Thymus (tissue), 11 donors: ENCODE measurements around the gene UST. TPM values are rescaled to one million over a fixed set of nuclear protein-coding genes. Genes with fewer than 3 reads are reported as not detected.

Experiments used
- DNase-seq, 9 donors: peaks; one replicate each; pipeline ENCODE4 v3.0.0-alpha.2; 2013; ENCODE audit warnings: low spot score in 9 of 9, low read depth in 6 of 9, missing footprints in 1 of 9
- H3K27ac ChIP-seq, 2 donors: one replicate each; pipeline ENCODE4 v1.5.1; 2013; ENCODE audit warnings: control low read depth in 1 of 2, low read depth in 1 of 2, low read length in 1 of 2, mild to moderate bottlenecking in 1 of 2, moderate library complexity in 1 of 2
- H3K27me3 ChIP-seq, 2 donors: one replicate each; pipeline ENCODE4 v1.5.1; 2013; ENCODE audit warnings: low read length in 1 of 2; ENCODE audit not compliant: control insufficient read depth in 2 of 2, insufficient read depth in 1 of 2
- H3K36me3 ChIP-seq, 2 donors: one replicate each; pipeline ENCODE4 v1.5.1; 2013; ENCODE audit warnings: low read length in 1 of 2, mild to moderate bottlenecking in 1 of 2, moderate library complexity in 1 of 2; ENCODE audit not compliant: control insufficient read depth in 2 of 2, insufficient read depth in 2 of 2
- H3K4me1 ChIP-seq, 2 donors: one replicate each; pipeline ENCODE4 v1.5.1; 2013; ENCODE audit warnings: low read length in 2 of 2; ENCODE audit not compliant: control insufficient read depth in 2 of 2, insufficient read depth in 2 of 2
- H3K4me3 ChIP-seq, 2 donors: one replicate each; pipeline ENCODE4 v1.5.1; 2013; ENCODE audit warnings: low read length in 2 of 2, control low read depth in 1 of 2, mild to moderate bottlenecking in 1 of 2
- H3K9me3 ChIP-seq, 2 donors: one replicate each; pipeline ENCODE4 v1.5.1; 2013; ENCODE audit warnings: low read length in 1 of 2, mild to moderate bottlenecking in 1 of 2; ENCODE audit not compliant: control insufficient read depth in 2 of 2, insufficient read depth in 1 of 2
- WGBS: extraction: QIAGEN DNeasy Blood & Tissue Kit; methylation state at CpG from one replicate; pipeline ENCODE4 v1.1.7; 2013; 5-methylcytosine and 5-hydroxymethylcytosine counted together
- polyA plus RNA-seq: library from polyadenylated mRNA; stranded (reverse); fragments of 200-250 nt; gene quantifications from one replicate; pipeline ENCODE4 v1.2.3, GENCODE V29; 2013
- total RNA-seq: library from RNA; stranded (reverse); fragments of 120-200 nt; gene quantifications from one replicate; pipeline ENCODE4 v1.2.4, GENCODE V29; 2013
- donor health status: healthy.

UST gene
- total and polyA plus RNA-seq, 2 donors: 6.3 to 8.0 TPM

GRCh38 chr6:148789948-148790347 is 43.1 kb downstream of the UST start:
- 96% methylated on average over 11 of the region's 11 CpGs for WGBS
- Histone ChIP-seq H3K4me3 (no peak overlapping the region), H3K4me1 (peaks cover 0 to 6% of the 10 kb centered on the region in 2 donors), H3K27me3 (no peaks in the 10 kb centered on the region), H3K27ac (no peak overlapping the region), H3K36me3 (no peaks in the 10 kb centered on the region), H3K9me3 (no peaks in the 10 kb centered on the region)
- DNase-seq: no peak

DNA sequence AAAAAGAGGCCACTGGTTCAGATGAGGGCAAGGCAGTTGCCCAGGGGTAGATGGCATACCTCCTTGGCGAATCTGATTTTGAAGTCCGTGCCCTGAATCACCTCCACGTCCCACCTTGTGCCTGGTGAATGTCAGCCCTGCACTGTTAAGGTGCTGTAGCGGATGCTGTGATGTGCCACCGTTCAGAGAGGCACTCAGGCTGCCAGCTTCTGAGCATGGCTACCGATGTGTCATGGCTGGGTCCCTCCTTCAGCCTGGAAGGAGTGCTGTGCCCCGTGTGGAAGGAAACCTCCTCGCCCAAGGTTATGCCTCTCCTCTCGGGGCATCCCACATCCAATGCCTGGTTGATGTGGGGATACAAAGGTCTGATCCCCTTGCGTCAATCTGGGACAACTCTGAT is 43.6 kb downstream of the UST start:
- Histone ChIP-seq H3K27ac (no peak overlapping the region), H3K4me1 (peaks cover 0 to 6% of the 10 kb centered on the region in 2 donors), H3K4me3 (no peak overlapping the region), H3K36me3 (no peaks in the 10 kb centered on the region), H3K27me3 (no peaks in the 10 kb centered on the region), H3K9me3 (no peaks in the 10 kb centered on the region)
- WGBS: 97% methylated on average over 10 of the region's 10 CpGs
- DNase-seq: no peak

GRCh38 chr6:148790817-148791216 is 44.0 kb downstream of the UST start:
- Histone ChIP-seq H3K27ac (no peak overlapping the region), H3K27me3 (no peaks in the 10 kb centered on the region), H3K36me3 (no peaks in the 10 kb centered on the region), H3K4me3 (no peak overlapping the region), H3K9me3 (no peaks in the 10 kb centered on the region), H3K4me1 (peaks cover 0 to 6% of the 10 kb centered on the region in 2 donors)
- 97% methylated on average over 10 of the region's 10 CpGs for WGBS
- DNase-seq: no peak

GRCh38 chr6:148791372-148791771 is 44.5 kb downstream of the UST start:
- H3K4me1 ChIP-seq: peaks cover 0 to 6% of the 10 kb centered on the region in 2 donors
- DNase-seq: no peak
- no peaks in the 10 kb centered on the region for H3K27me3 ChIP-seq
- H3K9me3 ChIP-seq: no peaks in the 10 kb centered on the region
- H3K4me3 ChIP-seq: no peak overlapping the region
- H3K27ac ChIP-seq: no peak overlapping the region
- H3K36me3 ChIP-seq: no peaks in the 10 kb centered on the region
- 98% methylated on average over 3 of the region's 3 CpGs for WGBS

DNA sequence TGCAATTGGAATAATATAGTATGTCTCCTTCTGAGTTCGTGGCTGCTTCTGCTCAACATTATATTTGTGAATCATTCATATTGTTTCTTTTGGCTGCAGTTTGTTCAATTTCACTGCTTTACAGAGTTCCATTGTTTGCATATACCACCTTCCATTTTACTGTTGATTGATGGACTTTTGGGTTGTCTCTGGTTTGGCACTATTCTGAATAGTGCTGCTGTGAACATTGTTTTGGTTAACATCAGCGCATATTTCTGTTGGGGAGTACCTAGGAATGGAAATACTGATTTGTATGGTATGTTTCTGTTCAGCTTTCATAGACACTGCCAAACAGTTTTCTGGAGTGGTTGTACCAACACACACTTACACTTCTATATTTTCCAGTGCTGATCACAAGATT is 46.9 kb downstream of the UST start:
- H3K4me1 ChIP-seq: peaks cover 0 to 12% of the 10 kb centered on the region in 2 donors
- WGBS: 100% methylated on average over 2 of the region's 2 CpGs
- DNase-seq: no peak
- no peaks in the 10 kb centered on the region for H3K36me3 ChIP-seq
- H3K27me3 ChIP-seq: no peaks in the 10 kb centered on the region
- no peaks in the 10 kb centered on the region for H3K9me3 ChIP-seq
- no peak overlapping the region for H3K4me3 ChIP-seq
- no peak overlapping the region for H3K27ac ChIP-seq

GRCh38 chr6:148794797-148795196 is 48.0 kb downstream of the UST start:
- WGBS: 96% methylated on average over 4 of the region's 4 CpGs
- Histone ChIP-seq H3K4me3 (no peak overlapping the region), H3K27me3 (no peaks in the 10 kb centered on the region), H3K36me3 (no peaks in the 10 kb centered on the region), H3K27ac (peak overlapping the region in 1 of 2 donors; percentile 48), H3K4me1 (peaks cover 0 to 12% of the 10 kb centered on the region in 2 donors), H3K9me3 (no peaks in the 10 kb centered on the region)
- no peak for DNase-seq

- WGBS: 80% methylated on average over 6 of the region's 6 CpGs
- H3K36me3 ChIP-seq: no peaks in the 10 kb centered on the region
- peak overlapping the region in 1 of 2 donors; percentile 38 for H3K27ac ChIP-seq
- H3K4me3 ChIP-seq: no peak overlapping the region
- peaks cover 0 to 9% of the 10 kb centered on the region in 2 donors for H3K4me1 ChIP-seq
- no peak for DNase-seq
- H3K27me3 ChIP-seq: no peaks in the 10 kb centered on the region
- no peaks in the 10 kb centered on the region for H3K9me3 ChIP-seq
Observed at GRCh38 chr6:148795563-148795962, 48.7 kb downstream of the UST start.

- Histone ChIP-seq H3K27me3 (no peaks in the 10 kb centered on the region), H3K36me3 (no peaks in the 10 kb centered on the region), H3K9me3 (no peaks in the 10 kb centered on the region), H3K4me1 (peaks cover 0 to 6% of the 10 kb centered on the region in 2 donors), H3K27ac (no peak overlapping the region), H3K4me3 (no peak overlapping the region)
- DNase-seq: no peak
- 97% methylated on average over 3 of the region's 3 CpGs for WGBS
Observed at GRCh38 chr6:148799647-148800046, 52.8 kb downstream of the UST start.

GRCh38 chr6:148800536-148800935 is 53.7 kb downstream of the UST start:
- Histone ChIP-seq H3K9me3 (no peaks in the 10 kb centered on the region), H3K27me3 (no peaks in the 10 kb centered on the region), H3K36me3 (no peaks in the 10 kb centered on the region), H3K27ac (no peak overlapping the region), H3K4me3 (no peak overlapping the region), H3K4me1 (peaks cover 0 to 6% of the 10 kb centered on the region in 2 donors)
- no peak for DNase-seq
- 89% methylated on average over 3 of the region's 3 CpGs for WGBS

GRCh38 chr6:148803979-148804378 is 57.1 kb downstream of the UST start:
- Histone ChIP-seq H3K9me3 (no peaks in the 10 kb centered on the region), H3K4me1 (no peaks in the 10 kb centered on the region), H3K4me3 (no peak overlapping the region), H3K27me3 (no peaks in the 10 kb centered on the region), H3K27ac (no peak overlapping the region), H3K36me3 (no peaks in the 10 kb centered on the region)
- WGBS: 80% methylated on average over 6 of the region's 6 CpGs
- no peak for DNase-seq
